HG03354 (cell line): Measurements from ENCODE around the gene COBL.

Experiments used
- ATAC-seq: cut with Tn5 transposase; IDR thresholded peaks from one replicate; pipeline ENCODE4 v1.9.1; 2021; ENCODE audit warnings: mild to moderate bottlenecking; ENCODE audit not compliant: unreplicated experiment, poor library complexity, severe bottlenecking

Gene COBL

GRCh38 chr7:51019891-51020870, 296.4 kb downstream of the COBL start:
- no peak for ATAC-seq

- ATAC-seq = no peak
These were observed 297.3 kb downstream of the COBL start for GRCh38 chr7:51019191-51019844.

- ATAC-seq = no peak
These were observed 298.8 kb downstream of the COBL start for GRCh38 chr7:51017576-51018535.

GRCh38 chr7:51016546-51016945, 300.1 kb downstream of the COBL start:
- no peak for ATAC-seq

GRCh38 chr7:51015581-51015980, 301.0 kb downstream of the COBL start:
- no peak for ATAC-seq

- ATAC-seq = no peak
These were observed 301.8 kb downstream of the COBL start for GRCh38 chr7:51014811-51015210.

- no peak for ATAC-seq
These were observed 302.6 kb downstream of the COBL start for GRCh38 chr7:51013861-51014511.

- ATAC-seq = no peak
These were observed 303.3 kb downstream of the COBL start for GRCh38 chr7:51013218-51013786.

- ATAC-seq = no peak
These were observed 303.9 kb downstream of the COBL start for GRCh38 chr7:51012569-51013217.

- no peak for ATAC-seq
These were observed 304.8 kb downstream of the COBL start for GRCh38 chr7:51011710-51012350.

- ATAC-seq = no peak
These were observed 306.1 kb downstream of the COBL start for GRCh38 chr7:51010534-51010933.

GRCh38 chr7:51009716-51010496, 306.7 kb downstream of the COBL start:
- ATAC-seq = no peak

- no peak for ATAC-seq
These were observed 308.8 kb downstream of the COBL start for GRCh38 chr7:51007551-51008505.

GRCh38 chr7:51006483-51007235, 309.9 kb downstream of the COBL start:
- ATAC-seq = no peak

GRCh38 chr7:51005074-51005473, 311.5 kb downstream of the COBL start:
- no peak for ATAC-seq

GRCh38 chr7:51000956-51001355, 315.7 kb downstream of the COBL start:
- ATAC-seq = no peak
